ENCODE results near the gene SMARCA5.

Gene SMARCA5

DNA sequence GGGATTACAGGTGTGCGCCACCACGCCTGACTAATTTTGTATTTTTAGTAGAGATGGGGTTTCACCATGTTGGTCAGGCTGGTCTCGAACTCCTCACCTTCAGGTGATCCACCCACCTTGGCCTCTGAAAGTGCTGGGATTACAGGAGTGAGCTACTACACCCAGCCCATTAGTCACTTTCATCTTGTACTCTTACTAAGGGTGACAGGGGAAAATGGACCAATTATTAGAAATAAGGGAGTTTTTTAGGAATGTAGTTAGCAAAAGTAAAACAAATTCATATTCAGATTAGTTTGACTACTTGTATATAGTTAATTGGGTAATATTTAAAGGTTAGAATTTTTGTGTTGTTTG, 26.1 kb downstream of the SMARCA5 start:
- no peak for DNase-seq

DNA sequence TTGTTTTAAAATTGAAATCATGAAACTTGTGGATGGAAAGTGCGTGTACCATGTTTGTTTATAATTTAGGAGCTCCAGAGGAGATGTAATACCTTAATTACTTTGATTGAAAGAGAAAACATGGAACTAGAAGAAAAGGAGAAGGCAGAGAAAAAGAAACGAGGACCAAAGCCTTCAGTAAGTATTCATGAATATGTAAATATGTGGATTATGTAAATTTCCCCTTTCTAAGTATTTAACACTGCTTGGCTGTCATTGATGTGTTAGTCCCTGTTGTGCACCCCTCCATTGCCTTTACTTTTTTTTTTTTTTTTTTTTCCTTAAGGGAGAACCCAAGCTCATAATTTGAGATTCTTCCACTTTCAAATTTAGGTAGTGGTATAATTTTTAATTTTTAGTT, 36.4 kb downstream of the SMARCA5 start:
- DNase-seq: no peak

DNA sequence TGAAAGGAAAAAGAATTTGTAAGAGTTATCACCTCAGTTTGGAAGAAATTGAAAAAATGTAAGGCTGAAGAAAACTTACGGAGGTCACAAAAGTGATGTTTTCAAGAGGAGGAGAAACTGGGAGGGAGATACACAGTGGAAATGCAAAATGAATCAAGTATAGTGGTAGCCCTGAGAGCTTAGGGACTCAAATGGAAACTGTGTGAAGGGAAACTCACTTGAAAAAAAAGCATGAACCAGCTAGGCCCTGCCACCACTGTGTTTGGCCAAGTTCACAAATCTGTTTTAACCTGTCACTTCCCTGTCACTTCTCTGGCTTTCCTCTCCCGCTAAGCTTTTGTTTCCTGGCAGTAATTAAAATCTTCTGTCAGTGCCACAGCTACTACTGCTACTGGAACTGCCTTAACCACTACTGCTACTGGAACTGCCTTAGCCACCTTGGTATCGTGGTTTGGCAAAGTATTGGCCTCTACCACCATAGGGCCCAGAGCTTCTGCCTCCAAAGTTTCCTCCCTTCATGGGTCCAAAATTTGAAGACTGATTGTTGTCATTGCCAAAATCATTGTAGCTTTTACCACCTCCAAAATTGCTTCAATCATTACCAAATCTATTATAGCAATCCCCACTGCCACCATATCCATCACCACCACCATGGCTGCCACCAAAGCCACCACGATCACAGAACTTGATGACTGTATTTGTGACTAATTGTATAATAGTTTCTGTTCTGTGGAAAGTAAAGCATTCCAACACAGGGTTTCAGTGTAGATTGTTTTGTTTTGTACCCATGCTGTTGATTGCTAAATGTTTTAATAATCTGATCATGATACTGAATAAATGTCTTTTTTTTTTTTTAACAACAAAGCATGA, 41.5 kb downstream of the SMARCA5 start:
- no peak for DNase-seq

DNA sequence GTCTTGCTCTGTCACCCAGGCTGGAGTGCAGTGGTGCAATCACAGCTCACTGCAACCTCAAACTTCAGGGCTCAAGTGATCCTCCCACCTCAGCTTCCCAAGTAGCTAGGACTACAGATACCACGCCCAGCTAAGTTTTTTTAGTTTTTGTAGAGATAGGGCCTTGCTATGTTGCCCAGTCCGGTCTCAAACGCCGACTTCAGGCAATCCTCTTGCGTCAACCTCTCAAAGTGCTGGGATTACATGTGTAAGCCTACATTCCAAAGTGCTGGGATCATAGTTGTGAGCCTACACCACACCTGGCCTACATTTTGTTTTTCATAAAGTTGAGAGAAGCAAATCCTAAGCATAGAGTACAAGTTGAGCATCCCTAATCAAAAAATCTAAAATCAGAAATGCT, 42.2 kb downstream of the SMARCA5 start:
- DNase-seq: no peak

DNA sequence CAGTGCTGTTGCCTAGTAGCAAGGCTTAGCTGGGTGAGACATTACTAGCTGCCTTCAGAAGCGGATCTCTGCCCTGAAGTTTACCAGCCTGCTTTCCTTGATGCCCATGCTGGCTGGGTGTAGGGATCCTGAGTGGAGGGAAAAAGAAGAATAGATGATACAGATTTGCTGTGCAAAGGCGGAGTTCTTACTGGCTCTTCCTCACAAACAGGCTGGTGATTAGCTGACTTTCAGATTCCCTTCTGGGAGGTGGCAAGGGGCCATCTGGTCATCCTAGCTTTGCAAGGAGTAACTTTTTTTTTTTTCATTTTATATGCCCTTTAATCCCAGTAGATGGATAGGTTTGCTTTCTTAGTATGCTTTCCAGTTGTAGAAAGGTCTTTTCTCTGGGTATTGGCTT, 44.8 kb downstream of the SMARCA5 start:
- no peak for DNase-seq

DNA sequence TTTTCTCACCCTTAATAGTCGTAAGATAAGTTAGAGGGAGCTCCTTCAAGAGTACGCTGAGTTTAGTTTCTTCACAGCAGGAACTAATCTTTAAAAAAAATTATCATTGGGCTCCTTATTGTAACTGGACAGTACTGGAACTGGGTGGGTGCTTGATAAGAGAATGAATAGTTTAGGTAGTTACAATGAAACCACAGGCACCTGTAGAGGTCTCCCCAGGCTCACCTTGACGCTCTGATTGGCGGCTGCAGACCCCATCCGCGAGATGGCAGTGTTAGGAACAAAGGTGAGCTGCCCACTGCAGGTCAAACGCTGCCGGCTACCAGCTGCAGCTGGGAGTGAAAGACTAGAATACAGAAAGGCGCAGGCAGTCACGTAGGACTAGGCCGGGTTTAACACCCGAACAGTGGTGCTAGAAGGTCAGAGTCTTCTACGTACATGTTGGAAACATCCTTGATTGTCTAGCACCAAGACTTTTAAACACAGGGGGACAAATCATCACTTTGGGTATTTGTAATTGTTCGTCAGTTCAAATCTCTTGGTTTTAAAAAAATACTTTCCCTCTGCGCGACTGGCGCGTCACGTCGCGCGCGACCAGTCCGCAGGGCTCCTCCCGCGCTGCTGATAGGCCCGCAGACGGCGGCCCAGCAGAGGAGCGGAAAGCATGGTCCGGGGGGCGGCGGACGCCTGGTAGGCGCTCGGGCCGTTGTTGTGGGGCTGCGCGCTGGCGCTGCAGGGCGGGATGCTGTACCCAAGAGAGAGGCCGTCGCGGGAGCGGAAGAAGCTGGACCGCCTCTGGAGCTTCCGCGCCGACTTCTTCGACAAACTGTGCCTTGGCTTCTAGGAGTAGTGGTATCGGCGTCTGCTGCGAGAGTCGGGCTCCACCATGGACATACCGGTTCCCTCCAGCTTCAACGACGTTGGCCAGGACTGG, 45.6 kb downstream of the SMARCA5 start:
- DNase-seq: peak; percentile 39

DNA sequence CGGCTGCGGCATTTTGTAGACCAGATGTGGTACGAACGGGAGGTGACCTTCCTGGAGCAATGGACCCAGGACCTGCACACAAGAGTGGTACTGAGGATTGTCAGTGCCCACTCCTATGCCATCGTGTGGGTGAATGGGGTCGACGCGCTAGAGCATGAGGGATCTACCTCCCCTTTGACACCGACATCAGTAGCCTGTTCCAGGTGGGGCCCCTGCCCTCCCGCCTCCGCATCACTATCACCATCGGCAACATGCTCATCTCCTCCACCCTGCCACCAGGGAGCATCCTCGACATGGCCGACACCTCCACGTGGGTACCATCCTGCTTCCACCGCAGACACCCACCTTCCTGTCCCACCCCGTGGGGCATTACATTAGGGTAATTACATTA, 46.2 kb downstream of the SMARCA5 start:
- DNase-seq: no peak

DNA sequence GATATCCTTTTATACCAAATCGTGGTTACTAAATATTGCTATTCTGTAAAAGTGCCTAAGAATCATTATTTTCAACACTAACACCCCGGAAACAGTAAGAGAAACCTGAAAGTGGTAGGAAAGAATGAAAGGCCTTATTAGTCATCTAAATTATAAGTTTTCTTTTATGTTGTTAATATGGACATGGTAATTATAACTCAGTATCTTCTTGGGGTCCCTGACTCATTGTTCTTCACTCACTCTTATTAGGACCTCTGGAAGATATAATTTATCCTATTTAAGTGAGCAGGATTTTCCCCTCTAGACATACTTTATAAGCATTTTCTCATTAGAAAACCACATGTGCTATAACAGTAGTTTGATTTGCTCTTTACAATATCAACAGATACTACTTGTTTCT, 51.0 kb downstream of the SMARCA5 start:
- no peak for DNase-seq

DNA sequence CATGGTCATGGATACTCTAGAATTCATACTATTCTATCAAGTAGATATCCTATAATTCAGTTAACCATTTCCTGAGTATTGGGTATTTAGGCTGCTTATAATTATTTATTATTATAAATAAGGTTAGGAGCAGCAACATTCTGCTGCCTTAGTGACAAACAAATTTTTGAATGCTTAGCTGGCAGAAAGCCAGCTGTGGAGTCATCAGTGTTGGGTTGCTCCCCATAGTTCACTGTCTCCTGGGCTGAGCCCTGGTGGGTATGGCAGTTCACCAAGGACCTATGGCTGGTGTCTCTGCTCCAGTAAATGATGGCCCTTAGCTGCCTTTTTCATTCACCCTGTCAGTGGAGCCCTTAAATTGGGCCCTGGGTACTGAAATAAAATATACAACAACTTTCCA, 61.8 kb downstream of the SMARCA5 start:
- DNase-seq: no peak

DNA sequence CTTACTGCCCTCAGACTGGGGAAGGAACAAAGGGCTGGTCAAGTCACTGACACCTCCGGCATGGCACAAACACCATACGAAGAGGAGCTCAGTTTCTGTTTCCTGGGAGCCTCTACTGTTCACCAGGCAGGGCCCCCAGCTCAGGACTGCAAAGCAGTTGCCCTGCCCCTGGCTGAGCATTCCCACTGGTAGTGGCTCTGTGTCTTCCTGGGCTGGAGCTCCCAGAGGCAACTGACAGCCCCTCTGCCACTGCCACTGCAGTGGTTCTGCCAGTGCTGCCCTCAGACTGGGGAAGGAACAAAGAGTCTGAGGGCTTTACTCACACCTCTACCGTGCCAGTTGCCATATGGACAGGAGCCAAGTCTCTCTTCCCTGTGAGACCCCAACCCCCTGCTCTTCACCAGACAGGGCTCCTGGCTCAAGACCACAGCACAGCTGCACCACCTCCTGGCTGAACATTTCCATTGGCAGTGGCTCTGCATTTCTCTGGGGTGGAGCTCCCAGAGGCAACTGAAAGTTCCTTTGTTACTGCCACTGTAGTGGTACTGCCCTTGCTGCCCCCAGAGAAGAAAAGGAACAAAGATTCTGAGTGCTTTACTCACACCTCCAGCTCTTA, 67.9 kb downstream of the SMARCA5 start:
- DNase-seq: no peak

DNA sequence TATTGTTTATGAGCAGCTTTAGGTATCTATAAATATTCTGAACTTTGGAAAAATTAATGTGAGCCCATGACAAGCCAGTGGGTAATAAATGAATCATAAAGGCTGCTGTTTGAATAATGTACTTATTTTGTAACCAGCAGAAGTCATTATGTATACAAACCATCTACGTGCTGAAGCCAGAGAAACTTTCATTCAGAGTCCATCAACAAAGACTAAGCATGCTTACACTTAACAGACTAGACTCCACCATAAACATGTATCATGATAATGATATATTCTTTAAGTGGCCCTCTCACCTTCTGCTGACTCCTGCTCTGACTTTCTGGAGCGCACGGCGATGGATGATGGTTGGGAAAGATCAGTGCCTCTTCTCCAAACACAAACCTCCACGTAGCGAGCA, 72.0 kb downstream of the SMARCA5 start:
- no peak for DNase-seq

DNA sequence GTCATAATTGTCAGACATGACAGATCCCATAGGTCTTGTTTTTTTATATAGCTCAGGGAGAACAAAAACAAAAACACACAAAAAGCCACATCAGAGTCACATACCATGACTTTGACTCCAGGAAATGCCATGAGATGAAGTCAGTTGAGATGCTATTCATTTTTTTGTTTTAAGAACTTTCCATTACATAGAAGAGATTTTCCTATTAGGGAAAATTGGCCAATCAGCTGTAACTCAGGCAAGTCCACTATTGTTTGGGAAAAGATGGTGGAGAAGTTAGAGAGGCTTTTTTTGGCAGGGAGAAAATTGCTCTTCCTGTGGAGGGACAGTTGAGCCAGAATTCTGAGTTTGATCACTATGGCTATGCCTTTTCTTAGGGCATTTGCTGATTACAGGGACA, 72.6 kb downstream of the SMARCA5 start:
- no peak for DNase-seq

DNA sequence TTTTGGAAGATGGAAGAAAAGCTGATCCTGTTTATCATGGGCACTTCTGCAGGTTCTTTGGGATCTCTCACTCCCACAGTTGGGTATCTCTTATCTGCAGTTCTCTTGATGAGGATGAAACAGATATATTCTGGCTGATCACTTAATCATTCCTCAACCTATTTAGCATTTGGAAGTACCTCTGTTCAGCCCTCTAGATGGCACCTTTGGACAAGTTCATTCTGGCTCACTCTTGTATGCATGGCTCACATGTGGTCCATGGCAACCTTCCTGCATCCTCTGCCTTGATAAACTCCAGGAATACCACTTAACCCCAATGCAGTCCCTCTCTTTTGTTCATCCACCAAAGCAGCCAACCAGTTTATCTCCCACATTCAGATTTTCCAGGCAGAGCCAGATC, 74.2 kb downstream of the SMARCA5 start:
- peak; percentile 7 for DNase-seq

DNA sequence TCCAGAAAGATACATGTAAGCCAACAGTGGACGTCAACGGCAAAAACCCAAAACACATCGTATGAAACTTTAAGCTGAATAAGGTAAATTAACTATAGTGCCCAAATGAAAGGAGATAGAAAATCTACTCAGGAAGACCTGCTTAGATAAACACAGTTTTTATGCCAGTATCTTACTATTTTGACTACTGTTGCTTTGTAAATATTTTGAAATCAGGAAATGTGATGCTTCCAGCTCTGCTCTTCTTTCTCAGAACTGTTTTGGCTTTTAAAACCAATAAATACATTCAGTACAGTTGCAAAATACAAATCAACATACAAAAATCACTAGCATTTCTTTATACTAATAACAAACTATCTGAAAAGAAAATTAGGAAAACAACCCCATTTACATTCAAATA, 83.8 kb downstream of the SMARCA5 start:
- DNase-seq: no peak

DNA sequence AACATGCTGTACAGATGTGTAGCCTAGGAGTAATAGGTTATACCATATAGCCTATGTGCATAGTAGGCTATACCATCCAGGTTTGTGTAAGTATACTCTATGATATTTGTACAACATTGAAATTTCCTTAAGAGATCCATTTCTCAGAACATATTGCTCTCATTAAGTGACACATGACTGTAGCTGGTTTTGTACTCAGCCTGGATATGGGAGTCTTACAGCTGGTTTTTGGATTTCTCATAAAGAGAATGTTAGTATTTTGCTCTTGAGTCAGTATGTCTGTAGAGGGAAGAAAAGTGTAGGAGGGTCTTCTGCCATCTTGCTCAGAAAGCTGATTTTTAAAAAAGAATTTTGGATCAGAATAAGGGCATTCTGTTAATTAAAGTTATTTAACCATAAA, 85.3 kb downstream of the SMARCA5 start:
- DNase-seq: no peak

DNA sequence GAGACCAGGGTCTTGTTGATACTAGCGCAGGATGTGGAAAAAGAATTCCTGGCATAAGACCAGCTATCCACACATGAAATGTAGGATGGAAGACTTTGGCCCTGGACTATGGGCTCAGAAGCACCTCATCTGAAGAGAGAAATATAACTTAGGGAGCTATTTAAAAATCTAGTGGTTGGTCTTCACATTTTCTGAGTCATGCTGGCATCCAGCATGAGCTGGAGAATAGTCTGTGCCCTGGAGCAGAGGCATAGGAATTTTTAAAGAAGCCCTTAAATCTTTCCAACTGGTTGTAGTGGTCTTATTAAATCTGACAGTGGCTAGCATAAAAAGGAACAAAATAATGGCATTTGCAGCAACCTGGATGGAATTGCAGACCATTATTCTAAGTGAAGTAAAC, 86.3 kb downstream of the SMARCA5 start:
- DNase-seq: no peak

DNA sequence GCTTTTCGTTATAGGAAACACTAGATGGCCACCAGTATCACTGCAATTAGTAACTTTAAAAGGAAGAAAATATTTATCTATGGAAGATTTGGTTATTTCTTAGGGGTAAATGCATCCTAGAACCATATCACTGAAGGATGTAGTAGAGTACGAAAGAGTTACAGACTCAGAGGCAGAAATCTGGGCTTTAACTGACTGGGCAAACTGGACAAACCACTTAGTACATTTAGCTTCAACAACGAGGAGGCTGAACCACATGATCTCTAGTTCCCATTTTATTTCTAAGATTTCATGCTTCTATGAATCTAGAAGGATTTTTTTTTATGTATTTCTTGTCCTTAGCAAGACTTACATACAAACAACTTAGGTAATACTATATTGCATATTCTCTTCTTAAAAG, 93.0 kb downstream of the SMARCA5 start:
- DNase-seq: no peak

All from GDM1 (cell line).